HuH-7.5 (cell line): ENCODE data around the gene PHF21A.
"Not testable (repeated sequence)": the region's sequence is repeated elsewhere in the genome, so short reads cannot be mapped to it uniquely, and the experiment has no call there.

Source experiments
- DNase-seq: peaks from one replicate; pipeline ENCODE4 v3.0.0; 2011; ENCODE audit warnings: low spot score

The PHF21A gene

DNA sequence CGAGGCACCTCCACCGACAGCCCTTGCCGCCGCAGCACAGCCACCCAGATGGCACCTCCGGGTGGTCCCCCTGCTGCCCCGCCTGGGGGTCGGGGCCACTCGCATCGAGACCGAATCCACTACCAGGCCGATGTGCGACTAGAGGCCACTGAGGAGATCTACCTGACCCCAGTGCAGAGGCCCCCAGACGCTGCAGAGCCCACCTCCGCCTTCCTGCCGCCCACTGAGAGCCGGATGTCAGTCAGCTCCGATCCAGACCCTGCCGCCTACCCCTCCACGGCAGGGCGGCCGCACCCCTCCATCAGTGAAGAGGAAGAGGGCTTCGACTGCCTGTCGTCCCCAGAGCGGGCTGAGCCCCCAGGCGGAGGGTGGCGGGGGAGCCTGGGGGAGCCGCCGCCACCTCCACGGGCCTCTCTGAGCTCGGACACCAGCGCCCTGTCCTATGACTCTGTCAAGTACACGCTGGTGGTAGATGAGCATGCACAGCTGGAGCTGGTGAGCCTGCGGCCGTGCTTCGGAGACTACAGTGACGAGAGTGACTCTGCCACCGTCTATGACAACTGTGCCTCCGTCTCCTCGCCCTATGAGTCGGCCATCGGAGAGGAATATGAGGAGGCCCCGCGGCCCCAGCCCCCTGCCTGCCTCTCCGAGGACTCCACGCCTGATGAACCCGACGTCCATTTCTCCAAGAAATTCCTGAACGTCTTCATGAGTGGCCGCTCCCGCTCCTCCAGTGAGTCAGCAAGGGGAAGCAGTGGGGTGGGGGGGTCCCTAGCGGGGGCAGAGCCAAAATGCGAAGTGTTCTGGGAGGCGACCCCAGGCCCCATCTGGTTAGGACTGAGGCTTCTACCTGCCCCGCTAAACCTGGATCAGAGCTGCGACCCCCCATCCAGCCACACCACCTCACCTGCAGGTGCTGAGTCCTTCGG is 218.5 kb downstream of the PHF21A start:
- DNase-seq, result no peak

DNA sequence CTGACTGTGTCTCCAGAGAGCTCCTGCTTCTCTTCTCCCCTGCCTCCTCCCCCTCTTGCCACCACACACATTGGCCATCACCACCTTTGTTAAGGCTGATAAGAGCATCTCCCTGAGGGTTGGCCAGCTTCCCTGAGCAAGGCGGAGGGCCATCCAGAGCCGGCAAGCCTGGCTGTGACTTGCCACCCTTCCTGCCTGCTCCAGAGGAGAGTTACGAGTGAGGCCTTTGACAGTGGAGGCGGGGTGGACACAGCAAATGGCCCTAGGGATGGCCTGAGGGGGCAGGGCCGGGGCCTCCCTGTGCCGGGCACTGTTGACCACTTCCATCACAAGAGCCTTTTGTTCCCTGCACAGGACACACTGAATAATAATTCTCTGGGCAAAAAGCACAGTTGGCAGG is 219.6 kb downstream of the PHF21A start:
- no peak for DNase-seq

DNA sequence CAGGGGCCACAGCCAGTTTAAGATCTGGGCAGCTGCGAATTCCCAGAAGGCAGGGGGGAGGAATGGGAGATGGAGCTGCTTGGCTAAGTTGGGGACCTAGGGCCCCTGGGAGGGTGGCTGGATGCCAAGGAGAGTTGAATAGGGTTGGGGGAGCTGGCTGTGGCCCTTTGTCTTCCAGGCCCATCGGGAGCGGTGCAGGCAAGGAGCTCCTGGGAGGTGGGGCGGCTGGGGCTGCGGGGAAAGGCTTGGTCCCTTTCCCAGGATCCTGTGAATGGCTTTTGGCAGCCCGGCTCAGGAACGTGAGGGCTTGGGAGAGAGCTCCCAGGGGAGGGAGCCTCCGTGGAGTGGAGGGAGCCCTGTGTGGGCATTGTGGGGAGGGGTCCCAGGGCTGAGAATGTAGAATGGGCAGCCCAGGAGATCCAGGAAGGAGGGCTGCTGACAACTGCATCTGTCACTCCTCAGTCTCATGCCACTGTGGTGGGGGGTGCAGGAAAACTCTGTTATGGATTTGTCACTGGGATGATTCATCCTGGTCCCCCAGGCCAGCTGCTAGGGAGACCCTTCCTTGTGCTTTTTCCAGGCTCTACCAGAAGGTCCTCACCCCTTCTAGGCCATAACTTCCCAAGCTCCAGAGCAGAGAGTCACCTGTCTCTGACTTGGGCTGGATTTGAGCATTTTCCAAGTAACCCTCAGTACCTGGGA is 220.2 kb downstream of the PHF21A start:
- no peak for DNase-seq

DNA sequence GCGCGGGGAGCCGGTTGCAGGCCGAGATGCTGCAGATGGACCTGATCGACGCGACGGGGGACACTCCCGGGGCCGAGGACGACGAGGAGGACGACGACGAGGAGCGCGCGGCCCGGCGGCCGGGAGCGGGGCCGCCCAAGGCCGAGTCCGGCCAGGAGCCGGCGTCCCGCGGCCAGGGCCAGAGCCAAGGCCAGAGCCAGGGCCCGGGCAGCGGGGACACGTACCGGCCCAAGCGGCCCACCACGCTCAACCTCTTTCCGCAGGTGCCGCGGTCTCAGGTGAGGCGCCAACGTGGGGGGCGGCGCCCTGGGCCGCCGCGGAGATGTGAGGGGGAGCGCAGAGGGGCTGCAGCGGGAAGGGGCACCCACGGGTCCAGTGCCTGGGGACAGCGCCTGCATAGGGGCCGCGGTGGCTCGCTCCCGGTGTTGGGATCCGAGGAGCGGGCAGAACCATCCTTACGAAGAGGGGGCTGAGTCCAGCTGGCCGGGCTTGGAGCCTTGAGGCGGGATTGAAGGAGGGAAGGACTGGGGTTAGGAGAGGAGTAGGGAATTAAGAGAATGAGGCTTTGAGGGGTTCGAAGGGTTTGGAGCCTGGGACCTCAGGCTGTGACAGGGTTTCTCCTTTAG is 221.0 kb downstream of the PHF21A start:
- DNase-seq, result not testable (repeated sequence)

DNA sequence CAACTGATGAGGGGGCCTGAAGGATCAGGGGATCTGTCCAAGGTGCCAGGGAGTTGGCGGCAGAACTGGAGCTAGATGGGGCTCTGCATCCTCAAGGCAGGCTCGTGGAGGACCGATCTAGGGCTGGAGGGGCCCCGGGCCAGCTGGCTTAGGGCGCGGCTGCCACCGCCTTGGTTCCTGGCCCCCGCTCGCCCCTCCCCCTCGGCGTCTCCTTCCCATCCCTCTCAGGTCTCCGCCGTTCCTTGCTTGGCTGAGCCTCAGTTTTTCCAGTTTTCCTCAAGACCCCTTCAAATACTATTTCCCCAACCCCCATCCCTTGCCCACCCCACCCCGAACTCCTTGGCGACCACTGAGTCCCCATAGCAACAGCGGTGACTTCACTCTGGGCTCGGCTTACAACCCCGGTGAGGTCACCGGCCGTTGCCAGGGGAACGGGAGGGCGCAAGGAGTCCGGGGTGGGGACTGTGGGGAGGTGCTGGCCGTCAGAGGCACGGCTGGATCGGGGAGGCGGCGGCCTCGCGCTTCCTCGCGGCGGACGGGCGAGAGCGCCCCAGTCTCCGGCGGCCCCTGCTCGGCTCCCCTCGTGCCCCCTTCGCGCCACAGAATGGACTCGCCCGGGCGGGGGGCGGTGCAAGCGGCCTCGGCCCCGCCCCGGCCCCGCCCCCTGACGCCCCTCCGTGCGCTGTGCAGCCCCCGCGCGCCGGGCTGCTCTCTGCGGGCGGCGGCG is 221.6 kb downstream of the PHF21A start:
- DNase-seq, result peak; percentile 90

DNA sequence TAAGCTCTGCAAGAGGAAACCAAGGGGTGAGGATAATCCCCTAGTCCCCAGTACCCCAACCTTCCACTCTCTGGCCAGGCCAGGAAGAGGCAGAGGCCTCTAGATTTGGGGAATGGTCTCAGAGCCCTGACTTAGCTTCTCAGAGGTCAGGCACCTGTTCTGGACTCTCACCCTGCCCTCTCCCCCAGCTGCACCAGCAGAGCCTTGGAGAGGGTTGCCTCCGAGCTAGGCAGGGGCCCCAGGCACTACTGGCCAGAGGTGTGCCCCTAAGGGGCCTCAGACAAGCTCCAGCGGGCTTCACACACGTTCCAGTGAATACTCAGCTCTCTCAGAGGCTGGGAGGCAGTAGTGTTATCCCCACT is 222.2 kb downstream of the PHF21A start:
- DNase-seq, result no peak

DNA sequence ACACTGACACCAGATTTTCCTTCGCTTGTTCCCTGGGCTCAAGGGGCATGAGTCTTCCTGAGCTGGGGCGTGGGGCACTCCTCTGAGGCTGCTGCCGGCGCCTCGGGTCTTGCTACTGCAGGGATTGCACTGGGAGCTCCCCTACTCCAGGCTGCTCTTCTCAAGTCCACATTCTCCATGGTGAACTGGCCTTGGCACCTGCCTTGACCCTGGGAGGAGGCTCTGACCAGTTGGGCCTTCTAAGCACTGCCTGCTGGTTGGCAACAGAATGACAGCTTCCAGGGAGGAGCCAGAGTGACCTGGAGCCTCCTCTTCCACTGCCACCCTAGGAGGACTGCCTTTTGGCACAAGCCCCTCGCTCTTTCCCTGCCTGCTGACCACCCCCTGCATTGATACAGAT is 223.7 kb downstream of the PHF21A start:
- no peak for DNase-seq

DNA sequence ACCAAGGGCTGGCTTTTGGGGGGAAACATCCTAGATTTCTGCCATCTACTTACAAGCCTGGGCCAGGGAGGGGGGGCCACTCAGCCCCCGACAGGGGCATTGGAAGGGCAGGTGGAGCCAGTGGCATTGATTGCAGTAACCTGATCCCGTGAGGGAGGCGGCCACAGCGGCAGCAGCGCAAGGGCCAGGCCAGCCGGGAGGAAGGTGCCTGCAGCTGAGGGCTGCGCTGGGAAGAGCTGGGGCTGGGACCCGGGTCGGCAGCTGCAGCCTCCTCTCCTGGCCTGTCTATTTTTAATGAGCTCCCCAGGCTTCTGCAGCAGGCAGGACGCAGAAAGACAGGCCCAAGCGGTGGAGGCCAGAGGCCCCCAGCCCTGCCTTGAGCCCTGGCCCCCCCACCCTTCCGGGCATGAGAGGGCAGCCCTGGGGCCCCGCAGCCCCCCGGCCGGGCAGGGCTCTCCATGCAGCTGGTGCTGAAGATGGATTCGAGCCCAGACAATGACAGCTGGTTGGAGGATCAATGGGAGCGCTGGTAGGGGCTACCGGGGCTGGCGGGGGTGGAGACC is 224.8 kb downstream of the PHF21A start:
- no peak for DNase-seq

DNA sequence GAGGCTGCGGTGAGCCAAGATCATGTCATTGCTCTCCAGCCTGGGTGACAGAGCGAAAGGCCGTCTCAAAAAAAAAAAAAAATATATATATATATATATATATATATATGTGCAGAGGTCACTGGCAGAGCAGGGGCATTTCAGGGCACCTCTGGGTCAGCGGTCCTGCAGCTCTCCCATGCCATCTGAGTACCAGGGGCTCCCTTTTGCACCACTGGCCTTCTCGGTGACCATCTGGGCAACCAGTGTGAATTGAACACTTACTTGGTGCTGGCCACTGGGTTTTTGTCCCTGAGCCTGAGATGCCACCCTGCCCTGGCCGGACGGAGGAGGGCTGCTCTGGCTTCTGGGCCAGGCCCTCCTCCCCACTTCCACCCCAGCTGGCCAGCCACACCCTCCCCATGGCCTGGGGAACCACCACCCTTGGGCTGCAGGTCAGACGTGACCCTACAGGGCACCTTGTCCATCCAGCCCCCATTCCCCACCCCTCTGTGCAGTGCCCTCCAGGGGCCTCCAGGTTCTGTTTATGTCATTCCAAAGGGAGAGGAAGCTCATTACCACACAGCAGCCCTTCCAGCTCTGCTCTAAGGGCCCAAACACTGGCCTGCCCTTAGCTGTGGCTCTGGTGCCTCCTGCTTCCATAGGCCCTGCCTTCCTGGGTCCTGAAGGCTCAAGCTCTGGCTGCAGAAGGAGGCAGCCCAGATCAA is 225.5 kb downstream of the PHF21A start:
- no peak for DNase-seq

DNA sequence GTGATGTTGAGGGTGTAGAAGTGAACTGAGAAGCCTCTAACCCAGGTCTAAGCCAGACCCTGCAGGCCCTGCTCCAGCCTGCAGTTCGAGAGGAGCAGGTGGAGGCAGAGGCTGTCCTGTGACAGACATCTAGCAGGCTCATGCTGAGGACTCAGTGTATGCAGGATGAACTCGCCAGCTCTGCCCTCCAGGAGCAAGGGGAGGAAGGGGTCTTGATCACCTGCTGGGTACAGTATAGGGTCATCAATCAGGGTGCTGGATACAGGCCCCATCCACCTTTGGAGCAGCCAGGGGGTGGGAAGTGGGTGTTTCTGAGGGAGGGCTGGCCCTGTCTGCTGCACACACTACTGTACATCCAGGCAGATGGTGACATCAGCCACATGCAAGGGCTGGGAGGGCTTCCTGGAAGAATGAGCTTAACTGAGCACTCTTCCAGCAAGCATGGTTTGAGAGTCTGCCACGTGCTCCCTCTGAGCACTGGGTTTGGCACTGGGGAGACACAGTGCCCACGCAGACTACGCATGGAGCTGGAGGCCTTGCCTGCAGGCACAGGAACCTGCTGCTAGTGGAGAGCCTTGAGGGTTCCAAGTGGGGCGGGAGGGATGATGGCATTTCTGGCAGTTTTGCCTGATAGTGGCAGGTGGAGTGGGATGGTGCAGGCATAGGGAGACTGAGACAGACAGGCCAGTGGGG is 226.6 kb downstream of the PHF21A start:
- DNase-seq, result no peak

DNA sequence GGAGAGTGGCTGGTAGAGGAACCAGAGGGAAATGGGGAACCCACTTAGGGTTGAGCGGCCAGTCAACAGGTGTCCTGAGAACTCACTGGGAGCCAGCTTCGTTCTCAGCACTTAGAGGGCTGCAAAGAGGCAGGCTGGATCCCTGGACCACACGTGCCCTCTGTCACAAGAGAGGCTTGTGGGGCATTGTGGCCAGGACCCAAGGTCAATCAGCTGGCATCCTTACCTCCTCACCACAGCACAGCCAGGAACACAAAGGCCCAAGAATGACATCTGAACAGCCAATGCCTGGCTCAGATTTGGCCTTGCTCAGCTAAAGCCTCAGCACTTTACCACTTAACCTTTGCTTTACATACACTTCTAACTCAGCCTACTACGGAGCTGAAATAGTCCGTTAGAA is 228.4 kb downstream of the PHF21A start:
- no peak for DNase-seq

DNA sequence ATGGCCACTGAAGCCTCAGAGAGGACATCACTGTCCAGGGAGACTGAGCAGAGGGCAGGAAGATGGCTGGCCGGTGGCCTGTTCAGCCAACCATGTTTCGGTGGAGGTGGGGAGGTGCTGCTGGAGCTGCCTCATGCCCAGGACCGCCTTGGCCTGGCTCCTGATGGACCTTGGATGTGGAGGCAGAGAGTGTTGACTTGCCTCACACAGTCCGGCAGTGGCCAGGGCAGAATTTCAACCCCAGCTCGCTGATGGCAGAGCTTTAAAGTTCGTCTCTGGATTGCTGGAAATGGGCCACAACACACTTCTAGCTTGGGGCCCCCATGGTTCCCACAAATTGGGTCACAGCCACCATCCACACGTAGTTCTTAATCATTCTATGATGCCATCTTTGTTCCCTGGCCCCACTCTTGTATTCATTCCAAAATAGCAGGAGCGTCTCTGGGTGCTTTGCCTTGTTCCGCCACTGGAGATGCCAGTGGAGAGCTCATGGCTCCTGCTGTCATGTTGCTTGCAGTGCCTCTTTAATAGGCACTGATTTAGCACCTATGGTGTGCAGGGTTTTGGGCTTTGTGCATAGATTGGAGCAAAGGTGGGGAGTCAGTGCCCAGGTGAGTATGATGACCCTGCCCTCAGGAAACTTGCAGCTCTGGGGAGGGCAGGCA is 230.2 kb downstream of the PHF21A start:
- DNase-seq, result no peak

DNA sequence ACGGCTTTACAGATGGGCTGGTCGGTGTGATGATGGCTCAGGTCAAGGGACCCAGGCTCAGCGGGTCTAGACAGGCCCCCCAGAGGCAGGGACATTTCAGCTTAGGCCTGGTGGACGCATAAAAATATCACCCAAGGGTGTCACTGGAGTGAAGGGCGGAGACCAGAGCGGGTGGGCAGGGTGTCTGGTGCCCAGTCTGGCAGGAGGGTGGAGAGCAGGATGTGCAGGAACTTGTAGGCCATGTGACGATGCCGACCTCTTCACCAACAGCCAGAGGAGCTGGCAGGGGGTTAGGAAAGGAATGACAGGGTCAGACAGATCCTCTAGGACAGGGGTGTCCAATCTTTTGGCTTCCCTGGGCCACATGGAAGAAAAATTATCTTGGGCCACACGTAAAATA is 231.3 kb downstream of the PHF21A start:
- DNase-seq, result no peak

DNA sequence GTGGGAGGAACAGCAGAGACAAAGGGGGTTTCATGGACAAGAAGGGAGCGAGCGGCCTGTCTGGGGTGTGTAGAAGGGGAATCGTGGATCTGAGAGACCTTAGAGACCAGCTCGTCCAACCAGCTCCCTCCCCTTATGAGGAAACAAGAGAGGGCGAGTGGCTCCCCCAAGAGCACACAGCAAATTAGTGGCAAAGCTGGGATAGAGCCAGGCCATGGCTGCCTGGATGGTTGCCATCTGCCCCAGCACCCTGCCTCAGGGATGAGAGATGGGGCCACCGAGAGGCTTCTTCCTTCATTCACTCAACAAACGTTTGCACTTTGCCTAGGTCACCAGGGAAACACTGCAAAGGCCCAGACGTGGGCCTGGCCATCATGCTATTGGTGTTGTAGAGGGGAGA is 231.7 kb downstream of the PHF21A start:
- no peak for DNase-seq

DNA sequence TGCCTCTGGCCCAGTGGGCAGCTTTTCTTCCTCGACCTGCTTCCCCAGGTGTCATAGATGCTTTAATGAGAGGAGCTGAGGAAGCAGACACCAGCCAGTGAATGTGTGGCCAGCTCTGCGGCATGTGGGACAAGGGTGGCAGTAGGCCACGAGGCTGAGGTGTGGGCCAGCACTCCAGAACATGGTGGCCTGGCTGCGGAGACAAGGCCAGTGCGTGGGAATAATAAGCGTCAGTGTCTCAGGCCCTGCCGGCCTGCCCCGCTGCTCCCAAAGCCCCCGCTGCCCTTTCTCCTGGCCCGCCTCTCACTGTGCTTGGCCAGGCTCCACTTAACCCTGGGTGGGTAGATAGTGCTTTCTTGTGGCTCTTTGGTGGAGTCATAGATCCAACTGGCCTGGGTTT is 233.7 kb downstream of the PHF21A start:
- DNase-seq, result no peak

DNA sequence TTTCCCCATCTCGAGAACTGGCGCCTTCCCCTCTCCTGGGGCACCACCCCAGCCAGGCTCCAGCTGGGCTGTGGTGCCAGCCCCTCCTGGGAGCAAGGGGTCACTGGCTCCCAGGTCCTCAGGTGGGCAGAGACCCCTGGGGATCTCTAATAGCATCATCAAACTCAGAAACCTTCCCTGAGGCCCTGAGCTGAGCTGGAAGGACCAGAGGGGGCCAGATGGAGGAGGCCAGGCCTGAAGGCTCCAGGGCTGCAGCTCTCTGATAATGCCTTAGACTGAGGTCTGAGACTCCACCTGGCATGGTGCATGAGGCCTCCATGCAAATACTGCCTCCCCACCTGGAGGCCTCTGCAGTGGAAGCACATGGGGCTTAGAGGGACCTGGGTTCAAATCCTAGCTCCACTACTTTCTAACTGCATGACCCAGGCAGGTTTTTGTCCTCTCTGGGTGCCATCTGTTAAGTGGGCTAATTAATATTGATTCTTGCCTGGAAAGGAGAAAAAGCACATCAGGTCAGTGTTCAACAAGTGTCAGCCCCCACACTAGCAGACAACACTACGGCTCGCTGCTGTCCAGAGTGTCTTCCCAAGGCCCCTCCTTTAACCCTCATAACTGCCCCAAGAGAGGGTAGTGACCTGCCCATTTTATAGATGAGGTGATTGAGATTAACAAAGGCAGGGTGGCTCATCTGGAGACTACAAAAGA is 234.3 kb downstream of the PHF21A start:
- DNase-seq, result no peak

DNA sequence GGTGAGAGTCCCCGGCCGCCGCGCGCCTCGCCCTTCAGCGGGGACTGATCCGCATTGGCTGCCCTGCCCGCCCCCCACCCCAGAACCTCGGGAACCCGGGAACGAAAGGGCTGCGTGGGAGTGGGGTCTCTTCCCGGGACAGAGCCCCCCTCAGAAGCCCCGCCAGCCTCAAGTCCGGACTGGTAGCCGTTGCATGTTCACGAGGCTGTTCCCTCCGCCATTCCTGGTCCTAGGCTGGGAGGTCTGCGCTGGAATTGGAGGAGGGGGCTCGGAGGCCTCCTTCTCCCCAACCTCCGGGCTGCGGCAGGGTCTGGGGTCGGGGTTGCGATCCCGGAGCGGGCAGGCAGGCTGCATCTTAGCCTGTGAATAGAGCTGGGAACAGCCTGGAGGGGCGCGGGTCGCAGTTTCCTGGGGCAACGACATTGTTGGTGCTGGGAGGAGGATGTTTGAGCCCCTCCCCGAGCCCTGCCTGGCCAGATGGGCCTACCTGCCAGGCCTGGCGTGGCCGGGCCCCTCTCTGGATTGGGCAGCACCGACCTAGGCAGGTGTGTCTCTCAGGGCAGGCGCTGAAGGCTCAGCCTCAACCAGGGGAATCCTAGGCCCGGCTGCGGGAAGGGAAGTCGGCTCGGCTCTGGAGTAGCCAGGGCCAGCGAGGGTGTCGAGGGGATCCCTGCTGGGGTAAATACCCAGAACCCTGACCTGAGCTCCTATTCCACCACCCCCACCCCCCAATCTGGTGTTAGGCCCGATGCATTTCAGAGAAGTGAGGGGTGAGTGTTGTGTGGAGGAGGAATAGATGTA is 235.1 kb downstream of the PHF21A start:
- DNase-seq, result no peak

DNA sequence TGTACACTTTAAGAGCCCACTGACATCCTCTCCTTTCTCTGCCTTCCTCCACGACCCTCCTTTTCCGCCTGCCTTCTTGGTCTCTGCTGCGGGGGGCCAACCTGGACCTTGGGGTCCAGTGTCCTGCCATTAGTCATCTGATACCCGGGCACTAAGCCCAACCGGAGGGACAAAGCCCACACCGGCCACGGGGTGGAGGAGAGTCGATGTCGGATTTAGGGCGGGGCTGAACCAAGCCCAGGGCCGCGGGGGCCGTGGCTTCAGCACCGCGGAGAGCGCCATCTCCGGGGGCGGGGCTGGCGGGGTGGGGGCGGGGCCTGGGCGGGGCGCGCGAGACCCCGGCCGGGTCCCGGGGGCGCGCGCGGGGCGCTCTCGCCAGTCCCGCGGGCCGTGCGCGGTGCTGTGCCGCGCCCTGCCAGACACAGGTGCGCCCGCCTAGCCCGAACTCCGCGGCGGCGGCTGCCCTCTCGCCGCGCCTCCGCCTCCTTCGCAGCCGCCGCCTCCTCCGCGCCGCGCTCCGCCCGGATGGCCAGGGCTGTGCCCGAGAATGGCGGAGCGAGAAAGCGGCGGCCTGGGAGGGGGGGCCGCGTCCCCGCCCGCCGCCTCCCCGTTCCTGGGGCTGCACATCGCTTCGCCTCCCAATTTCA is 235.9 kb downstream of the PHF21A start, which contains the start of gene MAPK8IP1:
MAPK8IP1 (plus strand) TSS at position 378 of the 647 bp plus-strand sequence; CDS start at position 548, 170 bp downstream.
- DNase-seq, result peak; percentile 83
